ENCODE data around the gene GREB1. TPM values are rescaled to one million over a fixed set of nuclear protein-coding genes. Genes with fewer than 3 reads are reported as not detected.

GREB1 gene
- total RNA-seq, 1 donor from 2014 or later: 0.20 TPM

DNA sequence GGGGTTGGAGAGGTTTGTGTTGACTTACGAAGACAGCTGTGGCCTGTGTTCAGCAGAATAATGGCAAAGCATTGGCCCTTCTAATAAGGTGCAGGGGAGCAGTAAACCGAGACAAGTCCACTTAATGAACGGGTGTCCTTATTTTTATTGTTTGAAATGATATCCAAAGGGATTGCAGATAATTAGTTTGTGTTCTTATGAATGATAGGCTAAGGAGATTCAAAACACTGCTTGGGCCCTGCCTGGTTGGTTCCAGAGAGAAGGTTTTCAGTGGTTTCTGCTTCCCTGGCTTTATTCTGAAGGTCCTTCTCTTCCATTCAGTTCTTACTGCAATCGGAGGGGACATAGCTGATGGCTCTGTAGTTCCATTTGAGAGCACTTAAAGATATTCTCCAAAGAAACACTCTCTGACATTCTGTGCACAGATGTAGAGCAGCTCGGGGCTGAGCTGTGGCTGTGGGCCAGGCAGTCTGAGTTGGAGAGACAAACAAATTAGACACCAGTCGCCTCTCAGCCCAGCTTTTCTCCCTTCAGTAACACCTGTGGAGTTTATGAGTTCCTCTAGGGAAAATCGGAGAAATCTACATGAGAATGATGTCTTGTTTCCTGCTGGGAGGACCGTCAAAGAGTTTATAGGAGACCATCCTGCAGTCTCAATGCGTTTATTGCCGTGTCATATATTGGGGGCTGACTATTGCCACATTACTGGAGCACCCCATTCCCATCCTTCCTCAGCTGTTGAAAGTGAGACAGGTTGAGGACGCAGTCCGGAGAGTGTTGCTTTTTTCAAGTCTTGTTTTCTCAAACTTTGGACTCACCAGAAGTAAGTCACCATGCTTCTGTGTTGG, 6.5 kb downstream of the GREB1 start:
- DNase-seq (ENCODE audit: low read depth in 2 of 2): no peak

DNA sequence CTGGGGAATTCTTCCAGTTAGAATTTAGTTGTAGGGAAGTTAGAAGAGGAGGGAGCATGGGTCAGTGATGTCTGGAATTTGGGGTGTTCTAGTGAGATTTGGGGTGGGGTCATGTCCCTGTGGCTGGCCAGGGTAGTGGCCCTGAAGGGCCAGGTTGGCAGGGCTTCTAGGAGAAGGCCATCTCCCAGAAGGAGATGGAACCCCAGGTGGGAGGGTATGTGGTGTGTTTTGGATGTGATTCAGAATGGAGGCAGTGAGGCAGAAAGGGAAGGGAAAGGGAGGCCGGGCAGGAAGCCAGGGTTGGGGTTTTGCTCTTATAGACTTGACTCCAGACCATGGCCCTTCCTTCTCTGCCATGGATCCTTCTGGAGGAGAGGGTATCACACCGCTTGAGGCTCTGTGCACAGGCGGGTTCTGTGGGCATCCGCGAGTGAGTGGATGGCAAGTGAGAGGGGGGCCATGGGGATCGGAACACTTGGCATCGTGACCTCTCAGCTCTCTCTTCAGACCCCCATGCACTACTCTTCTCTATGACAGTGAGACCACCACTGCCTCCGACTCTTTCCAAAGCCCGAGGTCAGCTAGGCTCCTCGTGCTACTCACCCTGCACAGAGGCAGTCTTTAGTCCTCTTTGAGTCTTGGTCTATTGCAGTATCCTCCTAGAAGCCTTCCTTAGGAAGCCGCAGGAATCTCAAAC, 7.3 kb downstream of the GREB1 start:
- no peak for DNase-seq (ENCODE audit: low read depth in 2 of 2)

DNA sequence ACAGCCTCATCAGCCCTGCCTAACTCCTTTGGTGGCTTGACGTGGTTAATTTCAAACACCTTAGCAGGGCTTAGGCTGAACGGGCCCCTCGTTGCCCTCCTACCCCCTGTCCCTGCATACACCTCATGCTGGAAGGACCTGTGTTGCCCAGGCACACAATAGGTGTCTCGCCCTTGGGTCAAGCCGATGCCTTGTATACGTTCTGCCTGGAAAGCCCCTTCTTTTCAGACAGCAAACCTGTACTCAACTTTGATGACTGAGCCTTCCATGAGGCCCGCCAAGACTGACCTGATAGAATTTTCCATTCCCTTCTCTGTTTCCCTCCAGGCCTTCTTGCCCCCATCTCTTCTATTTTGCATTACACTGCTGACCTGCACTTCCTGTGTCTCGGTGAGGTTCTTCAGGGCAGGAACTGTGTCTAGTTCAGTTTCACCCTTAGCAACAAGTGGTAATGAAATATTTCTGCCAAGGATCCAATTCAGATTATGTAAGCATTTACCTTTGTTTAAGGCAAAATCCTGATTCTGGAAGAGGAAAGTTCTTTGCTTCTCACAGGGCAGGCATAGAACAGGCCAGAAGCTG, 7.9 kb downstream of the GREB1 start:
- DNase-seq (ENCODE audit: low read depth in 2 of 2): no peak

DNA sequence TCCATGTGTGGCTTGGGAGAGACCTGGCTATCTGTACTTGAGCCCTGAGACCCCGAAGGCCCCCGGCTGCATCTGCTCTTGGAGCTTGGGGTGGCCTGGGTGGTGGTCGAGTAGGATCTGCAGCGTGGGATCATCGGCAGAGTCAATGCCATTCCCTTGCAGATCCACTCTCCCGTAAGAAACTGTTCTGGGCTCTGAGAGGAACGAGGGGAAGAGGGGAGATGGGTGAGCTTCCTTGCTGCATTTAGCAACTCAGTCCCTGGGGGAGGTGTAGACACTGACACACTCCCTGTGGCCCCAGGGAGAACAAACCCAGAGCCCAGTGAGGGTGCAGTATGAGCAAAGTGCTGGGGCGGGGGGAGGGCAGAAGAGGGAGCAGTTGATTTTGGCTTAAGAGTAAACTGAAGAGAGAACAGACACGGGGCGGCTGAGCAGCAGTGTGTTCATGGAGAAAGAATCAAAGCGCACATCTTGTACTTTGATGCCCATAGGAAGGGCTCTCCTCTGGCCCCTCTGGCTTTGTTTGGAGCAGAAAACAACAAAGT, 8.5 kb downstream of the GREB1 start:
- no peak for DNase-seq (ENCODE audit: low read depth in 2 of 2)

DNA sequence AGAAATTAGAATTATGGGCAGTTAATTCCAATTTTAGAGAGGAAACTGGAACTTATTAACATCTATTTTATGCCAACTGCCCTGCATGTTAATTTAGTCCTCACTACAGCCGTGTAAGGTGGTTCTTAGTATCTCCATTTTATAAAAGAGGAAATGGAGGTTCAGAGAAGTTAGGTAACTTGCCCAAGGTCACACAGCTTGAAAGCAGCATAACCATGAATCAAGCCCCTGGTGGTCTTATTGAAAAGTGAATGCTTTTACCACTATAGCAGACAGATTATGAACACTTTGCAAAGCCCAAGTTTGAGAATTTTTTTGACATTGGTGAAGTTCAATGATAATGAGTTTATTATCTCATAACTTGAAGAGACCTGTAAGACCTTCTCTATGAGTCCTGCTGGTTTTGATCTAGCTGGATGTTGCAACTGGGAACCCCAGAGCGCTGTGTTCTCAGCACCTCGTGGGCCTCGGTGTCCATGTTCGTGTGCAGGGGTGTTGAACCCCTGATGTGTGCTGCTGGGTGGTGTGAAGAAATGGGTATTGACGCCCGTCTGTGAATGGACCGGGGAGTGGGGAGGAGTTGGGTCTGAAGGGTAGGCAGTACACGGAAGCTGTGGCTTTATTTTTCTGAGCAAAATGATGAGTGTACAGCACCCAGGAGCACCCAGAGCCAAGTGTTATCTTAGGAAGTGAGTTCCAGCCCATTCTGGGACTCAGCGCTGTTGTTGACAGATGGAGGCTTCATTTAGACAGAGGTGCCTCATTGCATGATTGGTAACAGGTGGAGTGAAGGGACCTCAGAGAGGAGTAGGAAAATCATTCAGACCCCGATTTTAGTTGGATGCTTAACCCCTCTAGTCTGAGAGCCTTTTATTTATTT, 9.7 kb downstream of the GREB1 start:
- DNase-seq (ENCODE audit: low read depth in 2 of 2): no peak

GRCh38 chr2:11546072-11546471, 12.2 kb downstream of the GREB1 start:
- no peak for DNase-seq (ENCODE audit: low read depth in 2 of 2)

- DNase-seq (ENCODE audit: low read depth in 2 of 2): no peak
Observed at GRCh38 chr2:11547912-11548497, 14.2 kb downstream of the GREB1 start.

- no peak for DNase-seq (ENCODE audit: low read depth in 2 of 2)
Observed at GRCh38 chr2:11550302-11550701, 16.5 kb downstream of the GREB1 start.

- DNase-seq (ENCODE audit: low read depth in 2 of 2): no peak
Observed at GRCh38 chr2:11550901-11551568, 17.2 kb downstream of the GREB1 start.

DNA sequence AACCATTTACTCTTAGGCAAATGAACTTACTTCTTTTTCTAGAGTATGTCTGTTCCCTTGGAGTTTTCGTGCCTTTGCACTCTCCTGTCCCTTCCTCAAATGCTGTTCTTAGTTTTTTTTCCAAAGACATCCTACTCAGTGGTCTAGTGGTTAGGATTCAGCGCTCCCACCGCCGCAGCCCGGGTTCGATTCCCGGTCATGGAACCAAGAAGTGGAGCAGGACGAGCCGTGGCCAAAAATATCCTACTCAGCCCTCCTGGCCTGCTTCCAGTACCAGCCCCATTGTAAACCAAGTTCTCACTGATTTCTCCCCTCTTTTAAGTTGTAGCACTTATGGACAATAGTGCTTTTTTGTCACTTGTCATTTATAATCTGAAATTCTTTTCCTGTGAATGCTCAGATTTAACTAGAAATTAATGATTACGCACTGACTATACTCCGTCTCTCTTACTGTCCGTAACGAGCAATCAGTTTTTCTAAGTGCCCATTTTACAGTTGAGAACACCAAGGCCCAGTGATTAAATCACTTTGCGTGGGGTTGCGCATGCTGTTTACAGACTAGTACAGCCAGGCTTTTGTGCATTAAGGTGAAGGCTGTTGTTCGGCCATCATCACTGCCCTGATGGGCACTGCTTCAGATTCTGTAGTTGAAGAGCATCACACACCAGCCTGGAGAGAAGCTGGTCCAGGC, 17.9 kb downstream of the GREB1 start:
- DNase-seq (ENCODE audit: low read depth in 2 of 2): no peak

GRCh38 chr2:11552260-11552638, 18.4 kb downstream of the GREB1 start:
- no peak for DNase-seq (ENCODE audit: low read depth in 2 of 2)

DNA sequence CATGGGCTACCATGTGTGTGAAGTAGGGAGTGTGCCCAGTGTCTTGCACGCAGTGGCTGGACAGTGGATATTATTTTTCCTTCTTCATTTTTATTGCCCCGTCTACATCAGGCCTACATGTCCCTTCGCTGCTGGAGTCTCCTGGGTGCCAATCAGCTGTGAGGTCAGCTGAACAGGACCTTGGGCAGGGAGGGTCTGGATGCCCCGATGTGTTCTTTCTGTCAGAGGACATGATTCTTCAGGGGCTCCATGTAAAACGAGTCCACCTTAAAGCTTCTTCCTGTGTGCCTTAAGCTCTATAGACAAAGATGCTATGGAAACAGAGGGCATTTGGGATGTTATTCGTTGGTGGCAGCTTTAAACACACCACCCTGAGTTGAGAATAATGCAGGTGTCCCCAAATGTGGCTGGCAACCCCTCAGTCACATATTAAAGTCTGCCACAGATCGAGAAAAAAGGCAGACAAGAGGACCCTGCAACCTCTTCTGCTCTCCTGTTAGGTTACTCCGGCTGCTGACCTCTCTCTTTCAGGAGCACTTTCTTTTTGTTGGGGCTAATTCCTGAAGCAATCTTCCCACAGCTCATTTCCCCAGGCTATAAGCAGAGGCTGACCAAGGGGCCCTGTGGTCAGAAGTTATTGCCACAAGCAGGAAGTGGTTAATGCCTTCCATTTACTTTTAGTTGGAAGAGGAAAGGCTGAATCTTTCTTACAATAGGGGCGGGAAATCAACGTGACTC, 20.0 kb downstream of the GREB1 start:
- peak in 1 of 2 donors; percentile 30 for DNase-seq (ENCODE audit: low read depth in 2 of 2)

DNA sequence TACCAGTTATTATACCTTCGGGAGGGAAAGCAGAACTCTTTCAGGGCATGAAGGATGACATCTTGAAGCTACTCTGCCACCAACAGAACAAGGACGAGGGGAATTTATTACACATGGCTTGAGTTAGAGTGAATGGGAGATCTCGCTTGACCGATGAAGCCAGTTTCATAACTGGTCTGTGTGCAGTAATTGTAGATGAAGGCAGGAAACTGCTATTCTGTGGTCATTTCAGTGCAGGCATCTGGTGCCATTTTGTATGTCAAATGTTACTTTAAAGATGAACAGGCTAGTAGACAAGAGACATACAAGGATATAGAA, 20.5 kb downstream of the GREB1 start:
- DNase-seq (ENCODE audit: low read depth in 2 of 2): no peak

GRCh38 chr2:11556101-11556806, 22.4 kb downstream of the GREB1 start:
- no peak for DNase-seq (ENCODE audit: low read depth in 2 of 2)

DNA sequence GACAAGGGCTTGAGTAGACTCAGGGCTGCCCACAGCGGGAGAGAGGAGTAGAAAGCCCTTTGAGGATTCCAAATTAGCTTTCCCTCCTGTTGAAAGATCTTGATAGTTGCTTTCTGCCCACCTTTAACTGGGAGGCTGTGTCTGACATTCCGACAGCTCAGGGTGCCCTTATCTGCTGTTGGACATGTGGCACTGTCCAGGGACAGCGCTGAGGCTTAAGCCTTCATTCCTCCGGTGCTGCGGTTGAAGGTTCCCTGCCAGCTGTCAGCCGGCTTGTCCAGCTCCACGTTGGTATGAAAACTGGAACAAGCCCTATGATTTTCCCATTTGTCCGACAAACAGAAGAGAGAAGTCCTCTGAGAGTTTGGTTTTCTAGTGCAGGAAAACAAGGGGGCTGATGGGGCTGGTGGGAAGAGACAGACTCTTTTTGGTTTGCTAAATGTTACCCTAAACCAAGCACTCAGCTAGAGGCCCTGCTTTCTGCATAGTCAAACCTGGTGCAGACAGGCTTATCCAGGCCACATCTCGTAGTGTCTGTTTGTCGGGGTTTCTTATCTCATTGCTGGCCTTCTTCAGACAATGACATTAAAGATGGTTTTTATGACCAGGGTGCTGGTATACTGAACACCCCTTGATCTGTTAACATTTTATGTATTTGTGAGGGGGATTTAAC, 24.5 kb downstream of the GREB1 start:
- no peak for DNase-seq (ENCODE audit: low read depth in 2 of 2)

DNA sequence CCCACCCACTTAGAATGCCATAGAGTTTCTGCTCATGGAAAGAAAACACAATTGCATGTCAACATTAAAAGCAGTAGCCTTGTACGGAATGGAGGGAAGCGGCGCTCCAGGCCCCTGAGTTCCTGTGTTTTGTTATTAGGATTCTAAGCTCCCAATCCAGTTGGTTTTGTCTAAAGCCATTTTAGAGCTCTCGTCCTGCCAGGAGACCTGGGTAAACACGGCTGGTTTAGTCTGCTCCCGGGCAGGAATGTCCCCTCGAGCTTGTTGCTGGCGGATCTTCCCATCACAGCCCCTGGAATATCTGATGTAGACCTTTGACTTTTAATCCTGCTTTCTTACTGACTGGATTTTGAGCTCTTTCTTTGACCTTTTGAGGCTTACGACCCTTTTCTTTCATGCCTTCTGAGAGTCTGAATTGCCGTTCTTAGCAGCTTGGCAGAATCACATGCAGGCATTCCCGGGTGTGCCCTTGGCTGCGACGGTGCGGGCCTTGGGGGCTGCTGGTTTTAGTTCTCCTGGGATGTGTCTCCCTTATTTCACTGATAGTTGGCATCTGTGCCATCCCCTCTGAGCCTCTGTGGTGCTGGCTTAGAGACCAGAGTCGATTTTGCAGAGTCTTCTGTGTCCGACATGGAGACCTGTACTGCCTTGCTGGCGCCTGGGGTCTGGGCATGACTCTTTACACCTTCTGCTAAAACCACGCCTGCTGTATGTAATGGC, 25.4 kb downstream of the GREB1 start:
- peak in 1 of 2 donors; percentile 10 for DNase-seq (ENCODE audit: low read depth in 2 of 2)

DNA sequence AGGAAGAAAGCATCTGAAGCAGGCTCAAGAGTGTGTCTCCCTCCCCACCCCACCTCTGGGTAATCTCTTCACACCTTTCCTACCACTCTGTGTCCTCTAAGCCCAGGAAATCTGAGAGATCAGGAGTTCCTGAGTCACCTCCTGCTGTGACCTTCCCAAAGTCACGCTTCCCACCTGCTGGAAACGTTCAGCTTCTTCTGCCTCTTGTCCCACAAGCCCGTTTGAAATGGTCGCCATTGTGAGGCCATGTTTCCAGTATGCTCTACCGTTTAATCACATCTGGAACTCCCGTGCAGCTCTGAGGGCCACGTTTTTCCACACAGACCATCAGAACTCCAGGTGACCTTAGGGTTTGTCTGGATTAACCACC, 25.9 kb downstream of the GREB1 start:
- DNase-seq (ENCODE audit: low read depth in 2 of 2): no peak

Measured in lung microvascular endothelial cell (primary cell).